Body of pancreas (tissue), 4 donors: ENCODE results near the gene ATP7B.

Experiments used
- POLR2A ChIP-seq, 3 donors: fragments of 450-650 bp; IDR thresholded peaks; one replicate each; pipeline ENCODE4 v1.6.1; 2016; ENCODE audit warnings: antibody characterized with exemption in 3 of 3, mild to moderate bottlenecking in 2 of 3
- TF ChIP-seq, protein P1 (sequence below), 7 experiments: fragments of 450-650 bp in 4 of 7; fragments of 200-600 bp in 3 of 7; sonication (generic) in 3 of 7; IDR thresholded peaks; one replicate each; pipeline ENCODE4 v1.5.1; 2016 to 2019; ENCODE audit warnings: antibody characterized with exemption in 7 of 7

DNA sequence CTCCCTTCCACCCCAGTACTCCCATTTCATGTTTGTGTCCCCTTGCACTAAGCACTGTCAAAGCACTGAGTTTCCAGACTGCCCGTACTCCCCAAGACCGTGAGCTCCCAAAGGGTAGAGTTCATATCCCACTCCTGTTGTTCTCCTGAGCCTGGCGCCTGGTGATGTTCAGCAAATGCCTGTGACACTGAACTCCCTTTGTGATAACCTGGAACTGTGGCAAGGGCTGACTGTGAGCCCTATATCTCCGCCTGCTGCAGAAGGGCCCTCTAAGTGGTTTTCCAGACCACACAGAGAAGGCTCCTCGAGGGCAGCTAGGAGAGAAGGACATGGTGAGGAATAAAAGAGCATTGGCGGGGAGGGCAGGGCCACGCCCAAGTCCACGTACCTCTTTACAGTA is 67.5 kb downstream of the ATP7B start:
- TF ChIP-seq, protein P1, sequence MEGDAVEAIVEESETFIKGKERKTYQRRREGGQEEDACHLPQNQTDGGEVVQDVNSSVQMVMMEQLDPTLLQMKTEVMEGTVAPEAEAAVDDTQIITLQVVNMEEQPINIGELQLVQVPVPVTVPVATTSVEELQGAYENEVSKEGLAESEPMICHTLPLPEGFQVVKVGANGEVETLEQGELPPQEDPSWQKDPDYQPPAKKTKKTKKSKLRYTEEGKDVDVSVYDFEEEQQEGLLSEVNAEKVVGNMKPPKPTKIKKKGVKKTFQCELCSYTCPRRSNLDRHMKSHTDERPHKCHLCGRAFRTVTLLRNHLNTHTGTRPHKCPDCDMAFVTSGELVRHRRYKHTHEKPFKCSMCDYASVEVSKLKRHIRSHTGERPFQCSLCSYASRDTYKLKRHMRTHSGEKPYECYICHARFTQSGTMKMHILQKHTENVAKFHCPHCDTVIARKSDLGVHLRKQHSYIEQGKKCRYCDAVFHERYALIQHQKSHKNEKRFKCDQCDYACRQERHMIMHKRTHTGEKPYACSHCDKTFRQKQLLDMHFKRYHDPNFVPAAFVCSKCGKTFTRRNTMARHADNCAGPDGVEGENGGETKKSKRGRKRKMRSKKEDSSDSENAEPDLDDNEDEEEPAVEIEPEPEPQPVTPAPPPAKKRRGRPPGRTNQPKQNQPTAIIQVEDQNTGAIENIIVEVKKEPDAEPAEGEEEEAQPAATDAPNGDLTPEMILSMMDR (IDR thresholded peaks at IDR 0.05), result no peak
- TF ChIP-seq POLR2A (IDR thresholded peaks at IDR 0.05), result no peak
